ENCODE data around the gene TBC1D9. TPM values are rescaled to one million over a fixed set of nuclear protein-coding genes. Genes with fewer than 3 reads are reported as not detected.

Gene TBC1D9
- total RNA-seq, 1 donor from 2014 or later, result 34.1 TPM

DNA sequence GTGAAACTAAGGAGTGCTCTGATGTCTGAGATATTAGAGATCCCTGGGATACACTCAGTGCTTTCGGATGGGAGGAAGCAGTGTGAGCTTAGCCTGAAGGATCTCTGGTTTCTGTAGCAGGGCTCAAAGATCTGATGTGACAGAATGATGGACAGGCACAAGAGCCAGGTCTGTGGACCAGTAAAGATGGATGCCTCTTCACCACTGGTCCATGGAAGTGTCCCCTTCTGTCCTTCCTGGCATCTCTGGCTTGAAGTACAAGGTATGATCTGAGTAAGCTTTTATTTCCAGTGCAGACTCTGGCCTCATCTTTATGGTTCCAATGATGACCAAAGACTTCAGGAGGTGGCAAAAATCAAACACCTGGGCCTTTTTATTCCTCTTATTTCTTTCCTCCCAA is 88.1 kb downstream of the TBC1D9 start:
- DNase-seq (ENCODE audit: extremely low spot score, unreplicated experiment), result no peak
- Mint-ChIP-seq H3K36me3 (peaks cover 32% of the 10 kb centered on the region), H3K9me3 (no peaks in the 10 kb centered on the region), H3K4me1 (ENCODE audit: unreplicated experiment) (no peaks in the 10 kb centered on the region), H3K27me3 (no peaks in the 10 kb centered on the region), H3K27ac (no peak overlapping the region), H3K4me3 (no peak overlapping the region)
- TF ChIP-seq, protein P1, sequence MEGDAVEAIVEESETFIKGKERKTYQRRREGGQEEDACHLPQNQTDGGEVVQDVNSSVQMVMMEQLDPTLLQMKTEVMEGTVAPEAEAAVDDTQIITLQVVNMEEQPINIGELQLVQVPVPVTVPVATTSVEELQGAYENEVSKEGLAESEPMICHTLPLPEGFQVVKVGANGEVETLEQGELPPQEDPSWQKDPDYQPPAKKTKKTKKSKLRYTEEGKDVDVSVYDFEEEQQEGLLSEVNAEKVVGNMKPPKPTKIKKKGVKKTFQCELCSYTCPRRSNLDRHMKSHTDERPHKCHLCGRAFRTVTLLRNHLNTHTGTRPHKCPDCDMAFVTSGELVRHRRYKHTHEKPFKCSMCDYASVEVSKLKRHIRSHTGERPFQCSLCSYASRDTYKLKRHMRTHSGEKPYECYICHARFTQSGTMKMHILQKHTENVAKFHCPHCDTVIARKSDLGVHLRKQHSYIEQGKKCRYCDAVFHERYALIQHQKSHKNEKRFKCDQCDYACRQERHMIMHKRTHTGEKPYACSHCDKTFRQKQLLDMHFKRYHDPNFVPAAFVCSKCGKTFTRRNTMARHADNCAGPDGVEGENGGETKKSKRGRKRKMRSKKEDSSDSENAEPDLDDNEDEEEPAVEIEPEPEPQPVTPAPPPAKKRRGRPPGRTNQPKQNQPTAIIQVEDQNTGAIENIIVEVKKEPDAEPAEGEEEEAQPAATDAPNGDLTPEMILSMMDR (conservative IDR thresholded peaks at IDR 0.05), result no peak

DNA sequence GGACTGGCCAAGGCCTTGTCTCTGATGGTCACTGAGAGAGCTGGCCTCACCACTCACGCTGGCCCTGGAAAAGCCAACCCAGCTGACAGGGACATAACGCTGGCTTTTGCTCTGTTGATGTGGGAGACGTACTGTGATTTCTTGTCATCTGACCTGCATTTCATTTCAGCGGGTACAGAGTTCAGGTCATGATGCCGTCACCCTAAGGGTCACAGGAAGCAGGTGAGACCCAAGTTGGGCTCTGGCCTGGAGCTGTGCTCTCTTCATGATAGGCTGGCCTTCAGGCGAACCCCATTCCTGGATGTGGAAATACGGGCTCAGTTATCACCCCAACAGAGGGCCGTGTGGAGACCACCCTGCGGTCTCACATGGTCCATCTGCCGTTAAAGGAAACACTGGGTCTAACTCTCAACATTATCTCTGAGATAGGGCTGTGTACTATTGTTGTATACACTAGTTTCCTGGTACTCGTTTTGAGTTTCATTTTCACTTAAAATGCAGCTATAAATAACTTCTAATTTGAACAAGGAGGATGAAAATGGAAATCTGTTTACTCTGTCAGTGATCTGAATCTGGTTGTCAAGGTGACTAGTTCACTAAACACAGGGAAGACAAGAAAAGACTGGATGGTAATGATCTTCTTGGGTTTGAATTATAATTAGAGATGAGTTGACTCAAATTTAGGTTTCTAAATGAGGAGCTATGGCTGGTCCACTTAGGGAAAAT is 89.1 kb downstream of the TBC1D9 start:
- H3K27me3 Mint-ChIP-seq, result no peaks in the 10 kb centered on the region
- TF ChIP-seq, protein P1 (conservative IDR thresholded peaks at IDR 0.05), result no peak
- H3K9me3 Mint-ChIP-seq, result no peaks in the 10 kb centered on the region
- no peaks in the 10 kb centered on the region for H3K4me1 Mint-ChIP-seq (ENCODE audit: unreplicated experiment)
- H3K27ac Mint-ChIP-seq, result no peak overlapping the region
- DNase-seq (ENCODE audit: extremely low spot score, unreplicated experiment), result no peak
- peaks cover 42% of the 10 kb centered on the region for H3K36me3 Mint-ChIP-seq
- no peak overlapping the region for H3K4me3 Mint-ChIP-seq

DNA sequence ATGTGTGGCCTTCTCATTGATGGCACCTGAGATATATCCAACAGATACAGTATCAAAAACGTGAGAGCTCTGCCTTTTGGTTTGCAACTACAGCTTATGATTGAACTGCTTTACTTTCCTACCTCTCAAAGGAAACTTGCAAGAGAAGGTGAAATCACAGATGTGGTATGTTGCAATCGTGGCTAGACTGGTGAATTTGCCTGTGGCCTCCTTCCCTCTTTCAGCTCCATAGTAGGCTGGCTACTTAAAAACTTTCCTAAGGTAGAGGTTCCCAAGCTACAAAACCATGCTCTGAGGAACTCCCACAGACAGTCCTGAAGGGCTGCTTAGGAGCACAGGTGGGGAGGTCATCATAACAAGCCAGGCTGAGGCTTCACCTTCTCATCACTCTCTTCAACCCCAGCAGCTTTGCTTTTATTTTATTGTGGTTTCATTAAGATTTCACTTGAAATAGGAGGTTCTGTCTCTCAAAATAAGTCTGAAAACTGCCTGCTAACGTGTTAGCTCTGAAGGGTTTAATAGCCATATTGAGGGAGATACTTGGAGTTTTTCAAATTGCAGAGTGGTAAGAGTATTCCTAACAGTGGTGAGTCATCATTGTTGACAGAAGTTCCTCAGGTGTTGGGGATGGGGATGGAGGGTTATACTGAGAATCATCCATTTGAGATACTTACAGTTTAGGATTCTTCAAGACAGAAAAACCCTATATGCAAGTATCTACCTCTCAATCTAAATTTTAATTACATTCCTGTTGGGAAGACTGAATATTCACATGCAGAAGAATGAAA is 93.9 kb downstream of the TBC1D9 start:
- TF ChIP-seq, protein P1 (conservative IDR thresholded peaks at IDR 0.05), result no peak
- no peaks in the 10 kb centered on the region for H3K27me3 Mint-ChIP-seq
- H3K4me3 Mint-ChIP-seq, result no peak overlapping the region

DNA sequence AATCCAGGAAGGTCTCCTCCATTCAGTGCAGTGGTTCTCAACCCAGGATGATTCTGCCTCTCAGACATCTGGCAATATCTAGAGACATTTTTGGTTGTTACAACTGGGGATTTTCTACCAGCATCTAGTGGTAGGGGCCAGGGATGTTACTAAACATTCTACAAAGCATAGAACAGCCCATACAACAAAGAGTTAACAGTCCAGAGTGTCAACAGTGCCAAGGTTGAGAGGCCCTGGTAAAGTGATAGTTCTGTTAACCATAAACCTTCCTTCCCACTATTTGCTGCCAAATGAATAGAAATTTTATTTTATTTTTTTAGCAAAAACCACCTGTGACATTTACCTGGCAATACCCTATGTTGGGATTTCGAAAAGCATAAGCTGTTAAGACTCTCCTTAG is 94.6 kb downstream of the TBC1D9 start:
- DNase-seq (ENCODE audit: extremely low spot score, unreplicated experiment), result no peak
- H3K9me3 Mint-ChIP-seq, result no peaks in the 10 kb centered on the region
- H3K4me3 Mint-ChIP-seq, result no peak overlapping the region
- H3K36me3 Mint-ChIP-seq, result peaks cover 42% of the 10 kb centered on the region
- H3K27me3 Mint-ChIP-seq, result no peaks in the 10 kb centered on the region
- TF ChIP-seq, protein P1 (conservative IDR thresholded peaks at IDR 0.05), result no peak
- H3K27ac Mint-ChIP-seq, result no peak overlapping the region
- H3K4me1 Mint-ChIP-seq (ENCODE audit: unreplicated experiment), result no peaks in the 10 kb centered on the region

More for the DNA sequence above, 93.9 kb downstream of the TBC1D9 start:
- Mint-ChIP-seq H3K36me3 (peaks cover 39% of the 10 kb centered on the region), H3K27ac (no peak overlapping the region), H3K9me3 (no peaks in the 10 kb centered on the region), H3K4me1 (ENCODE audit: unreplicated experiment) (no peaks in the 10 kb centered on the region)
- DNase-seq (ENCODE audit: extremely low spot score, unreplicated experiment), result no peak

DNA sequence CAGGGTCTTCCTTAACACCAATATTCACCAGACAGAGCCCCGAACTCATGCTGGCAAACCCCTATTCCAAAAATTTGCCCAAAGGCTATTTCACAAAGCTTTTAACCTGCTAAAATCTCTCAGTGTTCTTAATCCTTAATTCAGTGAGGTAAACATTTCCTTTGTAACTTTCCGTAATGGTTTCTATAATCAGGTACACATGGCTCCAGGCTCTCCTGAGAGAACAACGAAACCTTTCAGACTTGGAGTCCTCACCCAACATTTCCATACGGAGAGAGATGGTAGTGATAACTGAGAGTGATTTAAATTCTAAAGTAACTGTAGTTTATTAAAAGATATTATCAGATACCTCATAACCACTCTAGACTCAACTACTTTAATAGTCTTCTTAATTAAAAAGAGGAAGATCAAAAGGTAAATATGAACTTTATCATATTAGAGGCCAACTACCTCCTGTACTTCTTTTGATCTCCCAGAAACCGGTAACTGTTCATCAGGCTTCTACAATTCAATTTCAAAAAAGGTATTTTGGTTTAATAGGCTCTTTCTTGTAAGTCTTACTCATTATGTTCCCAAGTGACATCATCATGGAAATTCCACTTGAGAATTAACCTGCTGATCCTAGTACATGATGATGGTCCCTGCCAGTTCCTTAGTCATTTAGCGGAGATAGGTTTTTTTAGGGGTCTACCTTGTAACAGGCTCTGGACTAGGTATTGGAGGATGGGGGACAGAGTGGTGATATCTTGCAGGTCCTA is 96.1 kb downstream of the TBC1D9 start:
- Mint-ChIP-seq H3K9me3 (no peaks in the 10 kb centered on the region), H3K27me3 (no peaks in the 10 kb centered on the region), H3K4me1 (ENCODE audit: unreplicated experiment) (peaks cover 3% of the 10 kb centered on the region), H3K27ac (no peak overlapping the region), H3K36me3 (peaks cover 49% of the 10 kb centered on the region), H3K4me3 (no peak overlapping the region)
- DNase-seq (ENCODE audit: extremely low spot score, unreplicated experiment), result no peak
- TF ChIP-seq, protein P1 (conservative IDR thresholded peaks at IDR 0.05), result no peak
